Caco-2 (cell line): ENCODE measurements around the gene PCSK9. TPM values are rescaled to one million over a fixed set of nuclear protein-coding genes. Genes with fewer than 3 reads are reported as not detected.

Experiments
- BruUV-seq: library from RNA; stranded (reverse); fragments of 400-500 nt; replicated peaks from 2 replicates; lab custom pipeline; 2021; lab: Mats Ljungman, UMichigan
- CTCF ChIA-PET: fragments of 300-600 bp; sonication (Branson Sonifier 250); formaldehyde crosslinking; loops from one replicate; lab custom pipeline; 2022; ENCODE audit warnings: antibody characterized with exemption; lab: Charles Lee
- POLR2A ChIA-PET: fragments of 300-600 bp; sonication (Branson Sonifier 250); formaldehyde crosslinking; loops from one replicate; lab custom pipeline; 2022; ENCODE audit warnings: antibody characterized with exemption; lab: Charles Lee
- DNase-seq, 2 experiments: peaks; one replicate each; pipeline versions ENCODE4 v3.0.0 to v3.0.0-alpha.2; 2020 to 2022
- H3K27me3 ChIP-seq: replicated peaks from 2 replicates; pipeline ENCODE4 v1.6.0; 2011; ENCODE audit warnings: low read length; ENCODE audit not compliant: control insufficient read depth, insufficient read depth
- H3K36me3 ChIP-seq: 2 replicates; pipeline ENCODE4 v1.5.1; 2011; ENCODE audit warnings: low read length; ENCODE audit not compliant: control insufficient read depth, insufficient read depth
- H3K4me1 ChIP-seq: fragments of 250-450 bp; sonication (Bioruptor Pico); 2 replicates; pipeline ENCODE4 v1.5.1; 2020; ENCODE audit warnings: mild to moderate bottlenecking
- H3K4me3 ChIP-seq: 2 replicates; pipeline ENCODE4 v1.5.1; 2011; ENCODE audit warnings: low read depth, mild to moderate bottlenecking, control low read depth, low read length
- H3K9me3 ChIP-seq: fragments of 250-450 bp; sonication (Bioruptor Pico); 2 replicates; pipeline ENCODE4 v1.5.1; 2020; ENCODE audit warnings: mild to moderate bottlenecking, moderate library complexity
- H3K27ac Mint-ChIP-seq: one replicate; pipeline ENCODE4 v1.8.0; 2022; ENCODE audit warnings: mixed read lengths; ENCODE audit not compliant: unreplicated experiment
- H3K27me3 Mint-ChIP-seq: one replicate; pipeline ENCODE4 v1.8.0; 2022; ENCODE audit warnings: mixed read lengths; ENCODE audit not compliant: insufficient read depth, unreplicated experiment
- H3K36me3 Mint-ChIP-seq: one replicate; pipeline ENCODE4 v1.8.0; 2022; ENCODE audit warnings: mild to moderate bottlenecking, mixed read lengths; ENCODE audit not compliant: insufficient read depth, unreplicated experiment
- H3K4me1 Mint-ChIP-seq: one replicate; pipeline ENCODE4 v1.8.0; 2022; ENCODE audit warnings: low read depth, mixed read lengths; ENCODE audit not compliant: unreplicated experiment
- H3K4me3 Mint-ChIP-seq: one replicate; pipeline ENCODE4 v1.8.0; 2022; ENCODE audit warnings: mild to moderate bottlenecking, moderate library complexity, mixed read lengths; ENCODE audit not compliant: unreplicated experiment
- H3K9me3 Mint-ChIP-seq: one replicate; pipeline ENCODE4 v1.8.0; 2022; ENCODE audit warnings: mixed read lengths; ENCODE audit not compliant: unreplicated experiment
- CTCF ChIP-seq, 2 experiments: fragments of 200-600 bp in 1 of 2; IDR thresholded peaks; 1 replicate in 1 of 2; 2 replicates in 1 of 2; pipeline versions ENCODE4 v1.5.1 to v1.8.0; 2011 to 2022; ENCODE audit warnings: antibody characterized with exemption in 1 of 2, control low read depth in 1 of 2, inconsistent platforms in 1 of 2, low read depth in 1 of 2, low read length in 1 of 2, mild to moderate bottlenecking in 1 of 2, moderate library complexity in 1 of 2; ENCODE audit not compliant: insufficient read depth in 1 of 2, severe bottlenecking in 1 of 2, unreplicated experiment in 1 of 2
- intact Hi-C: fragments of 100-400 bp; cut with micrococcal nuclease; formaldehyde crosslinking; loops from one replicate; pipeline ENCODE4 v1.10.0; 2022; ENCODE audit not compliant: unreplicated experiment
- total RNA-seq: library from RNA; stranded (reverse); gene quantifications from 2 replicates; pipeline ENCODE4 v1.2.3, GENCODE V29; 2022

Gene PCSK9
- total RNA-seq, 1 experiment from 2014 or later, result 29.4 TPM

- Mint-ChIP-seq H3K36me3 (peaks cover 38% of the 10 kb centered on the region), H3K4me1 (no peaks in the 10 kb centered on the region), H3K4me3 (no peak overlapping the region), H3K27ac (no peak overlapping the region), H3K9me3 (no peaks in the 10 kb centered on the region), H3K27me3 (no peaks in the 10 kb centered on the region)
- H3K27me3 ChIP-seq, result no peaks in the 10 kb centered on the region
- no peak for DNase-seq
- H3K9me3 ChIP-seq, result no peaks in the 10 kb centered on the region
- intact Hi-C loops, result no loop called here
- TF ChIP-seq CTCF (IDR thresholded peaks at IDR 0.05; ENCODE audit: insufficient read depth in 1 of 2, low read depth in 1 of 2, low read length in 1 of 2, severe bottlenecking in 1 of 2, unreplicated experiment in 1 of 2), result no peak
- BruUV-seq, result no TSS peak
- no peaks in the 10 kb centered on the region; the same call in 1 of the 2 replicates for H3K36me3 ChIP-seq
- H3K4me1 ChIP-seq, result no peaks in the 10 kb centered on the region
- H3K4me3 ChIP-seq, result no peak overlapping the region
- CTCF ChIA-PET, result interaction anchor here (0.8 kb wide), 1 partner anchor 118 kb away, joined by 4 read pairs; no protein-coding TSS in a partner anchor
- POLR2A ChIA-PET, result no interaction called here
Observed at GRCh38 chr1:55062801-55063576, 23.6 kb downstream of the PCSK9 start.

- Histone ChIP-seq H3K4me1 (no peaks in the 10 kb centered on the region), H3K9me3 (no peaks in the 10 kb centered on the region), H3K27me3 (no peaks in the 10 kb centered on the region), H3K36me3 (no peaks in the 10 kb centered on the region; the same call in 1 of the 2 replicates), H3K4me3 (no peak overlapping the region)
- Mint-ChIP-seq H3K4me3 (no peak overlapping the region), H3K9me3 (no peaks in the 10 kb centered on the region), H3K27ac (no peak overlapping the region), H3K36me3 (peaks cover 38% of the 10 kb centered on the region), H3K4me1 (no peaks in the 10 kb centered on the region), H3K27me3 (no peaks in the 10 kb centered on the region)
- no peak for DNase-seq
- POLR2A ChIA-PET, result no interaction called here
- intact Hi-C loops, result no loop called here
- BruUV-seq, result no TSS peak
- TF ChIP-seq CTCF (IDR thresholded peaks at IDR 0.05; ENCODE audit: insufficient read depth in 1 of 2, low read depth in 1 of 2, low read length in 1 of 2, severe bottlenecking in 1 of 2, unreplicated experiment in 1 of 2), result no peak
- CTCF ChIA-PET, result interaction anchor here (0.8 kb wide), 1 partner anchor 119 kb away, joined by 4 read pairs; no protein-coding TSS in a partner anchor
Observed at GRCh38 chr1:55063577-55063942, 24.2 kb downstream of the PCSK9 start.

GRCh38 chr1:55064071-55064581 is 24.8 kb downstream of the PCSK9 start:
- H3K4me1 Mint-ChIP-seq, result no peaks in the 10 kb centered on the region
- TF ChIP-seq CTCF (IDR thresholded peaks at IDR 0.05; ENCODE audit: insufficient read depth in 1 of 2, low read depth in 1 of 2, low read length in 1 of 2, severe bottlenecking in 1 of 2, unreplicated experiment in 1 of 2), result no peak
- Histone ChIP-seq H3K4me1 (no peaks in the 10 kb centered on the region), H3K9me3 (no peaks in the 10 kb centered on the region), H3K27me3 (no peaks in the 10 kb centered on the region), H3K36me3 (no peaks in the 10 kb centered on the region; the same call in 1 of the 2 replicates), H3K4me3 (no peak overlapping the region)
- no peak overlapping the region for H3K4me3 Mint-ChIP-seq
- DNase-seq, result no peak
- peaks cover 39% of the 10 kb centered on the region for H3K36me3 Mint-ChIP-seq
- ChIA-PET POLR2A (no interaction called here), CTCF (no interaction called here)
- H3K27me3 Mint-ChIP-seq, result no peaks in the 10 kb centered on the region
- no peaks in the 10 kb centered on the region for H3K9me3 Mint-ChIP-seq
- H3K27ac Mint-ChIP-seq, result no peak overlapping the region
- TSS peak; percentile 27 for BruUV-seq
- intact Hi-C loops, result no loop called here
